B cell (primary cell): Measurements from ENCODE around the gene VAMP7.

Experiments used
- CTCF ChIP-seq: fragments of 200-600 bp; IDR thresholded peaks from one replicate; pipeline ENCODE4 v1.8.0; 2022; ENCODE audit warnings: antibody characterized with exemption, mild to moderate bottlenecking
- EZH2 ChIP-seq: IDR thresholded peaks from 2 replicates; pipeline ENCODE4 v1.6.1; 2012; ENCODE audit warnings: borderline replicate concordance, low read depth, mild to moderate bottlenecking, moderate library complexity, low read length; ENCODE audit not compliant: insufficient read depth, poor library complexity, severe bottlenecking

- TF ChIP-seq CTCF (no peak), EZH2 (no peak)
These were observed 102.2 kb downstream of the VAMP7 start for GRCh38 chrX:155983326-155983725.
